HepG2 (cell line): Measurements from ENCODE around the gene ATP2A2. TPM values are rescaled to one million over a fixed set of nuclear protein-coding genes. Genes with fewer than 3 reads are reported as not detected.

Experiments
- KDM1A ChIP-seq: IDR thresholded peaks from 2 replicates; pipeline ENCODE4 v1.6.1; 2016; ENCODE audit warnings: missing compliant biosample characterization
- NFE2L1 ChIP-seq: sonication (generic); formaldehyde crosslinking; IDR thresholded peaks from 2 replicates; pipeline ENCODE4 v1.4.0; 2020; ENCODE audit warnings: missing genetic modification reagents, mild to moderate bottlenecking, borderline replicate concordance
- NR1H2 ChIP-seq: sonication (generic); formaldehyde crosslinking; IDR thresholded peaks from 2 replicates; pipeline ENCODE4 v1.8.1; 2022; ENCODE audit warnings: low read depth, missing genetic modification reagents, borderline replicate concordance
- PITX1 ChIP-seq: sonication (generic); formaldehyde crosslinking; IDR thresholded peaks from 2 replicates; pipeline ENCODE4 v1.5.1; 2020; ENCODE audit warnings: mild to moderate bottlenecking, missing genetic modification reagents
- POLR2G ChIP-seq: fragments of 200-400 bp; formaldehyde crosslinking; IDR thresholded peaks from 2 replicates; pipeline ENCODE4 v1.6.1; 2018; ENCODE audit warnings: mild to moderate bottlenecking, low read depth, low read length, moderate library complexity
- SATB2 ChIP-seq: sonication (generic); formaldehyde crosslinking; IDR thresholded peaks from 2 replicates; pipeline ENCODE4 v1.5.0; 2020; ENCODE audit warnings: missing genetic modification reagents
- SP140L ChIP-seq: sonication (generic); formaldehyde crosslinking; IDR thresholded peaks from 2 replicates; pipeline ENCODE4 v1.4.0; 2020; ENCODE audit warnings: missing genetic modification reagents, borderline replicate concordance
- STAT5B ChIP-seq: sonication (generic); formaldehyde crosslinking; IDR thresholded peaks from 2 replicates; pipeline ENCODE4 v1.4.0; 2020; ENCODE audit warnings: missing genetic modification reagents
- ZMYM2 ChIP-seq: sonication (generic); formaldehyde crosslinking; IDR thresholded peaks from 2 replicates; pipeline ENCODE4 v1.8.0; 2022; ENCODE audit warnings: mild to moderate bottlenecking, missing genetic modification reagents
- ZNF24 ChIP-seq: fragments of 450-650 bp; IDR thresholded peaks from 2 replicates; pipeline ENCODE4 v1.6.1; 2017; ENCODE audit warnings: antibody characterized with exemption, mild to moderate bottlenecking
- ZNF264 ChIP-seq: sonication (generic); formaldehyde crosslinking; IDR thresholded peaks from 2 replicates; pipeline ENCODE4 v1.4.0; 2020; ENCODE audit warnings: missing genetic modification reagents
- ZNF496 ChIP-seq: sonication (generic); formaldehyde crosslinking; IDR thresholded peaks from 2 replicates; pipeline ENCODE4 v1.8.1; 2023; ENCODE audit warnings: mild to moderate bottlenecking, moderate library complexity, missing genetic modification reagents; ENCODE audit not compliant: insufficient replicate concordance
- ZNF564 ChIP-seq: sonication (generic); formaldehyde crosslinking; IDR thresholded peaks from 2 replicates; pipeline ENCODE4 v1.8.1; 2023; ENCODE audit warnings: mild to moderate bottlenecking, missing genetic modification reagents
- ZSCAN29 ChIP-seq: sonication (generic); formaldehyde crosslinking; conservative IDR thresholded peaks from 2 replicates; pipeline ENCODE4 v1.4.0; 2020; ENCODE audit warnings: mild to moderate bottlenecking, missing genetic modification reagents
- polyA plus RNA-seq, 8 experiments: library from polyadenylated mRNA; depleted of rRNA in 3 of 8; stranded (reverse) in 7 of 8; unstranded in 1 of 8; fragments of >200 nt; fragmentation: Illumina TruSeq in 4 of 8; extraction: Trizol in 4 of 8; gene quantifications; 2 replicates each; pipeline versions ENCODE4 v1.2.1 to v1.2.3, GENCODE V29; 2011 to 2016; ENCODE audit warnings: low read depth in 4 of 8, missing spikeins in 1 of 8, mixed read lengths in 1 of 8; ENCODE audit not compliant: insufficient read depth in 1 of 8
- total RNA-seq, 5 experiments: library from RNA; depleted of rRNA; stranded (reverse); fragments of >200 nt; fragmentation: Illumina TruSeq; extraction: Trizol; gene quantifications; 2 replicates each; pipeline ENCODE4 v1.2.3, GENCODE V29; 2016; ENCODE audit warnings: low read depth in 1 of 5
- TF ChIP-seq, protein P1 (sequence below): sonication (generic); formaldehyde crosslinking; IDR thresholded peaks from 2 replicates; pipeline ENCODE4 v1.5.1; 2020; ENCODE audit warnings: missing genetic modification reagents, mild to moderate bottlenecking, borderline replicate concordance
- TF ChIP-seq, protein P2 (sequence below): sonication (generic); formaldehyde crosslinking; IDR thresholded peaks from 2 replicates; pipeline ENCODE4 v1.8.1; 2023; ENCODE audit warnings: mild to moderate bottlenecking, inconsistent platforms, moderate library complexity, missing genetic modification reagents, borderline replicate concordance
- TF ChIP-seq, protein P3 (sequence below): sonication (generic); formaldehyde crosslinking; IDR thresholded peaks from 2 replicates; pipeline ENCODE4 v1.5.0; 2020; ENCODE audit warnings: mild to moderate bottlenecking, missing genetic modification reagents, borderline replicate concordance

The ATP2A2 gene
- total and polyA plus RNA-seq, 2 of the 13 experiments (the other 11 are each of a cell fraction or from before 2014, with no cell fraction given) = 35.4 to 85.5 TPM

DNA sequence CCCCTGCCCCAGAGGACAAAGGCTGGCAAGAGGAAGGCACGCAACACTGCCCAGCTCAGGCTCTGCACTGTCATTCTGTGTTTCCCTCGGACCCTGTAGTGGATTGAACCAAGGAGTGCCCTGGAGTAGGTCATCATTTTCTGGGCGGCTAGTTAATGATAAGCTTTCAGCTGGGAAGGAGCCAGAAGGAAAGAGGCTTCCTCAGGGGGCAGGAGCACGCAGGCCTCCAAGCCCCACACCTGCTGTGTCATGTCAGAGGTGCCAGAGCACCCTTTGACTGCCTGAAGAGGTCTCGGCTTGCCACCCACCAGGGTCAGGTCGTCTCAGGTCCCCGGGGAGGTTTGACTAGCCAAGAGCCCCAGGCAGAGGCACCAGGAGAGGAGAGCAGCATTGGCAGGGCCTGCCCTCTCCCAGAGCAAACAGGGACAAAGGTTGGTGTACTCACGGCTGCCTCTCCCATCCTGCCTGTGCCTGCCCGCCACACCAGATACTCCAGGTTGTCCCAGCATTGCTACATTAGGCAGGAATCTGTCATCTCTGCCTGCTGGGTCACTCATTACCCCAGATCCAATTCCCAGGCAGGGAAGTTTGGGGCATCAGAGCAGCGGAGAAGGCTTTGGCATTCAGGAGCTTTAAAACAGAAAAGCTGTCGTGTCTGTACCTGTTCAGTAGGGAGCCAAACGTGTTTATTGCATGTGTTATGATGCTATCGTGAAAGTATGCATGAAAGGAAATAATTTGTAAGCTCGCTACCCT lies 33.5 kb upstream of the ATP2A2 start (continued):
- TF ChIP-seq, protein P1, sequence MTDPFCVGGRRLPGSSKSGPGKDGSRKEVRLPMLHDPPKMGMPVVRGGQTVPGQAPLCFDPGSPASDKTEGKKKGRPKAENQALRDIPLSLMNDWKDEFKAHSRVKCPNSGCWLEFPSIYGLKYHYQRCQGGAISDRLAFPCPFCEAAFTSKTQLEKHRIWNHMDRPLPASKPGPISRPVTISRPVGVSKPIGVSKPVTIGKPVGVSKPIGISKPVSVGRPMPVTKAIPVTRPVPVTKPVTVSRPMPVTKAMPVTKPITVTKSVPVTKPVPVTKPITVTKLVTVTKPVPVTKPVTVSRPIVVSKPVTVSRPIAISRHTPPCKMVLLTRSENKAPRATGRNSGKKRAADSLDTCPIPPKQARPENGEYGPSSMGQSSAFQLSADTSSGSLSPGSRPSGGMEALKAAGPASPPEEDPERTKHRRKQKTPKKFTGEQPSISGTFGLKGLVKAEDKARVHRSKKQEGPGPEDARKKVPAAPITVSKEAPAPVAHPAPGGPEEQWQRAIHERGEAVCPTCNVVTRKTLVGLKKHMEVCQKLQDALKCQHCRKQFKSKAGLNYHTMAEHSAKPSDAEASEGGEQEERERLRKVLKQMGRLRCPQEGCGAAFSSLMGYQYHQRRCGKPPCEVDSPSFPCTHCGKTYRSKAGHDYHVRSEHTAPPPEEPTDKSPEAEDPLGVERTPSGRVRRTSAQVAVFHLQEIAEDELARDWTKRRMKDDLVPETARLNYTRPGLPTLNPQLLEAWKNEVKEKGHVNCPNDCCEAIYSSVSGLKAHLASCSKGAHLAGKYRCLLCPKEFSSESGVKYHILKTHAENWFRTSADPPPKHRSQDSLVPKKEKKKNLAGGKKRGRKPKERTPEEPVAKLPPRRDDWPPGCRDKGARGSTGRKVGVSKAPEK = 0 out of 2 replicates have a peak, but pooled peaks have one; percentile 20
- TF ChIP-seq, protein P2, sequence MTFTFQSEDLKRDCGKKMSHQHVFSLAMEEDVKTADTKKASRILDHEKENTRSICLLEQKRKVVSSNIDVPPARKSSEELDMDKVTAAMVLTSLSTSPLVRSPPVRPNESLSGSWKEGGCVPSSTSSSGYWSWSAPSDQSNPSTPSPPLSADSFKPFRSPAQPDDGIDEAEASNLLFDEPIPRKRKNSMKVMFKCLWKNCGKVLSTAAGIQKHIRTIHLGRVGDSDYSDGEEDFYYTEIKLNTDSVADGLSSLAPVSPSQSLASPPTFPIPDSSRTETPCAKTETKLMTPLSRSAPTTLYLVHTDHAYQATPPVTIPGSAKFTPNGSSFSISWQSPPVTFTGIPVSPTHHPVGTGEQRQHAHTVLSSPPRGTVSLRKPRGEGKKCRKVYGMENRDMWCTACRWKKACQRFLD (CRISPR knock-in tag) = 0 out of 2 replicates have a peak, but pooled peaks have one; percentile 24
- TF ChIP-seq STAT5B (CRISPR knock-in tag) (no peak), KDM1A (CRISPR knock-in tag) (no peak; the same call in 1 of the 2 replicates), ZNF496 (CRISPR knock-in tag) (no peak), ZNF264 (CRISPR knock-in tag) (no peak), PITX1 (CRISPR knock-in tag) (peak; percentile 61; the same call in 1 of the 2 replicates), NFE2L1 (CRISPR knock-in tag) (no peak), ZMYM2 (CRISPR knock-in tag) (no peak), ZNF24 (no peak), NR1H2 (no peak), SP140L (CRISPR knock-in tag) (no peak), ZSCAN29 (CRISPR knock-in tag) (no peak), ZNF564 (CRISPR knock-in tag) (no peak), POLR2G (peak; percentile 86), SATB2 (CRISPR knock-in tag) (no peak)
- TF ChIP-seq, protein P3, sequence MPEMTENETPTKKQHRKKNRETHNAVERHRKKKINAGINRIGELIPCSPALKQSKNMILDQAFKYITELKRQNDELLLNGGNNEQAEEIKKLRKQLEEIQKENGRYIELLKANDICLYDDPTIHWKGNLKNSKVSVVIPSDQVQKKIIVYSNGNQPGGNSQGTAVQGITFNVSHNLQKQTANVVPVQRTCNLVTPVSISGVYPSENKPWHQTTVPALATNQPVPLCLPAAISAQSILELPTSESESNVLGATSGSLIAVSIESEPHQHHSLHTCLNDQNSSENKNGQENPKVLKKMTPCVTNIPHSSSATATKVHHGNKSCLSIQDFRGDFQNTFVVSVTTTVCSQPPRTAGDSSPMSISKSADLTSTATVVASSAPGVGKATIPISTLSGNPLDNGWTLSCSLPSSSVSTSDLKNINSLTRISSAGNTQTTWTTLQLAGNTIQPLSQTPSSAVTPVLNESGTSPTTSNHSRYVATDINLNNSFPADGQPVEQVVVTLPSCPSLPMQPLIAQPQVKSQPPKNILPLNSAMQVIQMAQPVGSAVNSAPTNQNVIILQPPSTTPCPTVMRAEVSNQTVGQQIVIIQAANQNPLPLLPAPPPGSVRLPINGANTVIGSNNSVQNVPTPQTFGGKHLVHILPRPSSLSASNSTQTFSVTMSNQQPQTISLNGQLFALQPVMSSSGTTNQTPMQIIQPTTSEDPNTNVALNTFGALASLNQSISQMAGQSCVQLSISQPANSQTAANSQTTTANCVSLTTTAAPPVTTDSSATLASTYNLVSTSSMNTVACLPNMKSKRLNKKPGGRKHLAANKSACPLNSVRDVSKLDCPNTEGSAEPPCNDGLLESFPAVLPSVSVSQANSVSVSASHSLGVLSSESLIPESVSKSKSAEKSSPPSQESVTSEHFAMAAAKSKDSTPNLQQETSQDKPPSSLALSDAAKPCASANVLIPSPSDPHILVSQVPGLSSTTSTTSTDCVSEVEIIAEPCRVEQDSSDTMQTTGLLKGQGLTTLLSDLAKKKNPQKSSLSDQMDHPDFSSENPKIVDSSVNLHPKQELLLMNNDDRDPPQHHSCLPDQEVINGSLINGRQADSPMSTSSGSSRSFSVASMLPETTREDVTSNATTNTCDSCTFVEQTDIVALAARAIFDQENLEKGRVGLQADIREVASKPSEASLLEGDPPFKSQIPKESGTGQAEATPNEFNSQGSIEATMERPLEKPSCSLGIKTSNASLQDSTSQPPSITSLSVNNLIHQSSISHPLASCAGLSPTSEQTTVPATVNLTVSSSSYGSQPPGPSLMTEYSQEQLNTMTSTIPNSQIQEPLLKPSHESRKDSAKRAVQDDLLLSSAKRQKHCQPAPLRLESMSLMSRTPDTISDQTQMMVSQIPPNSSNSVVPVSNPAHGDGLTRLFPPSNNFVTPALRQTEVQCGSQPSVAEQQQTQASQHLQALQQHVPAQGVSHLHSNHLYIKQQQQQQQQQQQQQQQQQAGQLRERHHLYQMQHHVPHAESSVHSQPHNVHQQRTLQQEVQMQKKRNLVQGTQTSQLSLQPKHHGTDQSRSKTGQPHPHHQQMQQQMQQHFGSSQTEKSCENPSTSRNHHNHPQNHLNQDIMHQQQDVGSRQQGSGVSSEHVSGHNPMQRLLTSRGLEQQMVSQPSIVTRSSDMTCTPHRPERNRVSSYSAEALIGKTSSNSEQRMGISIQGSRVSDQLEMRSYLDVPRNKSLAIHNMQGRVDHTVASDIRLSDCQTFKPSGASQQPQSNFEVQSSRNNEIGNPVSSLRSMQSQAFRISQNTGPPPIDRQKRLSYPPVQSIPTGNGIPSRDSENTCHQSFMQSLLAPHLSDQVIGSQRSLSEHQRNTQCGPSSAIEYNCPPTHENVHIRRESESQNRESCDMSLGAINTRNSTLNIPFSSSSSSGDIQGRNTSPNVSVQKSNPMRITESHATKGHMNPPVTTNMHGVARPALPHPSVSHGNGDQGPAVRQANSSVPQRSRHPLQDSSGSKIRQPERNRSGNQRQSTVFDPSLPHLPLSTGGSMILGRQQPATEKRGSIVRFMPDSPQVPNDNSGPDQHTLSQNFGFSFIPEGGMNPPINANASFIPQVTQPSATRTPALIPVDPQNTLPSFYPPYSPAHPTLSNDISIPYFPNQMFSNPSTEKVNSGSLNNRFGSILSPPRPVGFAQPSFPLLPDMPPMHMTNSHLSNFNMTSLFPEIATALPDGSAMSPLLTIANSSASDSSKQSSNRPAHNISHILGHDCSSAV = no peak
